Lower leg skin (tissue), 4 donors: ENCODE measurements around the gene C9. TPM values are rescaled to one million over a fixed set of nuclear protein-coding genes. Genes with fewer than 3 reads are reported as not detected.
"Not testable (repeated sequence)": the region's sequence is repeated elsewhere in the genome, so short reads cannot be mapped to it uniquely, and the experiment has no call there.

Experiments
- DNase-seq, 2 donors: peaks; one replicate each; pipeline ENCODE4 v3.0.0-alpha.2; 2019; ENCODE audit warnings: low spot score in 2 of 2
- H3K4me3 ChIP-seq: fragments of 200-600 bp; sonication (generic); 2 replicates; pipeline ENCODE4 v1.5.1; 2017; ENCODE audit warnings: mild to moderate bottlenecking, low read depth; ENCODE audit not compliant: poor library complexity, severe bottlenecking
- POLR2A ChIP-seq, 2 donors: fragments of 450-650 bp; IDR thresholded peaks; one replicate each; pipeline ENCODE4 v1.6.1; 2016 to 2017; ENCODE audit warnings: antibody characterized with exemption in 2 of 2, mild to moderate bottlenecking in 1 of 2, moderate library complexity in 1 of 2
- WGBS, 2 donors: methylation state at CpG; one replicate each; pipeline ENCODE4 v1.1.5; 2018; 5-methylcytosine and 5-hydroxymethylcytosine counted together
- intact Hi-C: fragments of 100-400 bp; cut with DNase I; formaldehyde crosslinking; loops from one replicate; pipeline ENCODE4 v1.15.0; 2023; ENCODE audit warnings: low total_unique reads
- total RNA-seq, 4 donors: library from RNA; depleted of rRNA; stranded (reverse); fragments of >200 nt; gene quantifications; one replicate each; pipeline ENCODE4 v1.1.0, GENCODE V29; 2016
- TF ChIP-seq, protein P1 (sequence below), 3 donors: fragments of 450-650 bp; IDR thresholded peaks; one replicate each; pipeline ENCODE4 v1.5.1; 2016; ENCODE audit warnings: antibody characterized with exemption in 3 of 3, mild to moderate bottlenecking in 3 of 3, moderate library complexity in 2 of 3

Gene C9
- total RNA-seq, 4 donors from 2014 or later = not detected

DNA sequence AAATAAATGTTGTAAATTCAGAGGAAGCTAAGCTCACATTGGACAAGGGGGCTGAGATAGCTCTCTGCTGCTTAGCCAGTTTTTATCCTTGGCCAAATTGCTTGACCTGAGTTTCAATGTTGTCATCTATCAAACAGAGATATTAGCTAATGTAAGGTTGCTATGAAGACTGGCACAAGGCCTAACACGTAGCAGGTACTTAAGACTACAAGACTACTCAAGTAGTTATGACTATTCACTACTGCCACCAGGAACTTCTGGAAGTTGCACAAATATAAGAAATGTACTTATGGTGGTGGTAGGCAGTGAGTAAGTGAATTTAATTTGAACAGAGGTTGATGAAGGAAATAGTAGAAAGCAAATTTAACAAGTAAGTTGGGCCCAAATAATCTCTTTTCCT, 127.6 kb downstream of the C9 start:
- TF ChIP-seq POLR2A (IDR thresholded peaks at IDR 0.05) = no peak
- TF ChIP-seq, protein P1, sequence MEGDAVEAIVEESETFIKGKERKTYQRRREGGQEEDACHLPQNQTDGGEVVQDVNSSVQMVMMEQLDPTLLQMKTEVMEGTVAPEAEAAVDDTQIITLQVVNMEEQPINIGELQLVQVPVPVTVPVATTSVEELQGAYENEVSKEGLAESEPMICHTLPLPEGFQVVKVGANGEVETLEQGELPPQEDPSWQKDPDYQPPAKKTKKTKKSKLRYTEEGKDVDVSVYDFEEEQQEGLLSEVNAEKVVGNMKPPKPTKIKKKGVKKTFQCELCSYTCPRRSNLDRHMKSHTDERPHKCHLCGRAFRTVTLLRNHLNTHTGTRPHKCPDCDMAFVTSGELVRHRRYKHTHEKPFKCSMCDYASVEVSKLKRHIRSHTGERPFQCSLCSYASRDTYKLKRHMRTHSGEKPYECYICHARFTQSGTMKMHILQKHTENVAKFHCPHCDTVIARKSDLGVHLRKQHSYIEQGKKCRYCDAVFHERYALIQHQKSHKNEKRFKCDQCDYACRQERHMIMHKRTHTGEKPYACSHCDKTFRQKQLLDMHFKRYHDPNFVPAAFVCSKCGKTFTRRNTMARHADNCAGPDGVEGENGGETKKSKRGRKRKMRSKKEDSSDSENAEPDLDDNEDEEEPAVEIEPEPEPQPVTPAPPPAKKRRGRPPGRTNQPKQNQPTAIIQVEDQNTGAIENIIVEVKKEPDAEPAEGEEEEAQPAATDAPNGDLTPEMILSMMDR (IDR thresholded peaks at IDR 0.05) = no peak
- WGBS, 2 donors = 79 to 89% methylated on average over 1 of the region's 1 CpG

DNA sequence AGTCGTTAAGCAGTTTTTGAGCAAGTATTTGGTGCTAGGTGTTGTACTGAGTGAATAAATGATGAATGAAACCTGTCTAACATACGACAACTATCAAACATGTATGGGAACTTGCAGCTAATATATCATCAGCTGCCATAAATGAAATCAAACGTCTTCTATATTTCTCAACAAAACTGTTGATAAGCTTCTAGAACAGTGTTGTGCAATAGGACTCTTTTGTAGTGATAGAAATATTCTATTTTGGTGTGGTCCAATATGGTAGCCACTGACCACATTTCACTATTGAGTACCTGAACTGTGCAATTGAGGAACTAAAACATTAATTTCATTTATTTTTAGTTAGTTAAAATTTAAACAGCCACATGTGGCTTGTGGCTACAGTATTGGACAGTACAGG, 128.6 kb downstream of the C9 start:
- no peak for DNase-seq
- H3K4me3 ChIP-seq = no peak overlapping the region
- 40 to 62% methylated on average over 3 of the region's 3 CpGs for WGBS, 2 donors
- TF ChIP-seq, protein P1 (IDR thresholded peaks at IDR 0.05) = no peak
- TF ChIP-seq POLR2A (IDR thresholded peaks at IDR 0.05) = no peak
- intact Hi-C loops = no loop called here

More for the DNA sequence above, 127.6 kb downstream of the C9 start:
- no peak for DNase-seq
- no peak overlapping the region for H3K4me3 ChIP-seq
- intact Hi-C loops = no loop called here

DNA sequence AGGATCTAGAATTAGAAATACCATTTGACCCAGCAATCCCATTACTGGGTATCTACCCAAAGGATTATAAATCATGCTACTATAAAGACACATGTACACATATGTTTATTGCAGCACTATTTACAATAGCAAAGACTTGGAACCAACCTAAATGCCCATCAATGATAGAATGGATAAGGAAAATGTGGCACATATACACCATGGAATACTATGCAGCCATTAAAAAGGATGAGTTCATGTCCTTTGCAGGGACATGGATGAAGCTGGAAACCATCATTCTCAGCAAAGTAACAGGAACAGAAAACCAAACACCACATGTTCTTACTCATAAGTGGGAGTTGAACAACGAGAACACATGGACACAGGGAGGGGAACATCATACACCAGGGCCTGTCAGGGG, 129.8 kb downstream of the C9 start:
- WGBS, 2 donors = 81 to 83% methylated on average over 1 of the region's 1 CpG
- DNase-seq, H3K4me3 ChIP-seq, intact Hi-C loops: not testable (repeated sequence)

Other genes with a start within 250 kb of the C9 start
- gene FYB1, start 144.9 kb downstream of the C9 start, total RNA-seq = 1 to 10 TPM; 1.5 to 5.0 (median 2.7) TPM
- gene DAB2, start 60.5 kb upstream of the C9 start, total RNA-seq = 10 to 100 TPM; 13.6 to 25.7 (median 19.2) TPM